OCI-LY1 (cell line): Measurements from ENCODE around the gene CPEB1.

Experiments used
- H2AFZ ChIP-seq: fragments of 200-600 bp; sonication (generic), shearing (Covaris generic); 2 replicates; pipeline ENCODE4 v1.6.0; 2014; ENCODE audit warnings: antibody characterized with exemption, mild to moderate bottlenecking, low read length
- H3F3A ChIP-seq: fragments of 200-600 bp; sonication (generic), shearing (Covaris generic); 2 replicates; pipeline ENCODE4 v1.6.0; 2014; ENCODE audit warnings: mild to moderate bottlenecking, antibody characterized with exemption, low read length, moderate library complexity; ENCODE audit not compliant: insufficient read depth
- H3K27ac ChIP-seq: fragments of 200-600 bp; sonication (generic); 2 replicates; pipeline ENCODE4 v1.5.1; 2014; ENCODE audit warnings: low read length, mixed run types, mild to moderate bottlenecking, low read depth; ENCODE audit not compliant: poor library complexity, severe bottlenecking
- H3K27me3 ChIP-seq: fragments of 200-600 bp; sonication (generic); 2 replicates; pipeline ENCODE4 v1.6.0; 2014; ENCODE audit warnings: antibody characterized with exemption, mild to moderate bottlenecking, low read length, moderate library complexity; ENCODE audit not compliant: insufficient read depth
- H3K36me3 ChIP-seq: fragments of 200-600 bp; sonication (generic); 2 replicates; pipeline ENCODE4 v1.6.1; 2014; ENCODE audit warnings: mild to moderate bottlenecking, antibody characterized with exemption, low read length, moderate library complexity, mixed read lengths; ENCODE audit not compliant: insufficient read depth
- H3K4me1 ChIP-seq: fragments of 200-600 bp; sonication (generic); 2 replicates; pipeline ENCODE4 v1.5.1; 2014; ENCODE audit warnings: mild to moderate bottlenecking, low read length, moderate library complexity; ENCODE audit not compliant: insufficient read depth, severe bottlenecking
- H3K4me2 ChIP-seq: fragments of 200-600 bp; sonication (generic), shearing (Covaris generic); 2 replicates; pipeline ENCODE4 v1.6.1; 2014; ENCODE audit warnings: low read length
- H3K4me3 ChIP-seq: fragments of 200-600 bp; sonication (generic); 2 replicates; pipeline ENCODE4 v1.5.1; 2014; ENCODE audit warnings: low read length, low read depth, mild to moderate bottlenecking, mixed read lengths; ENCODE audit not compliant: poor library complexity, severe bottlenecking
- H3K79me2 ChIP-seq: fragments of 200-600 bp; shearing (Covaris generic); 2 replicates; pipeline ENCODE4 v1.6.1; 2016; ENCODE audit warnings: mixed run types, low read length, mixed read lengths; ENCODE audit not compliant: insufficient read depth
- H3K9ac ChIP-seq: fragments of 200-600 bp; sonication (generic), shearing (Covaris generic); 2 replicates; pipeline ENCODE4 v1.6.1; 2014; ENCODE audit warnings: mild to moderate bottlenecking, low read length, mixed read lengths
- H3K9me2 ChIP-seq: fragments of 200-600 bp; sonication (generic), shearing (Covaris generic); 2 replicates; pipeline ENCODE4 v1.6.1; 2014; ENCODE audit warnings: low read depth, mild to moderate bottlenecking, low read length, mixed read lengths
- H3K9me3 ChIP-seq: fragments of 200-600 bp; shearing (Covaris generic); 2 replicates; pipeline ENCODE4 v1.6.1; 2014; ENCODE audit warnings: low read length, mixed read lengths
- H4K20me1 ChIP-seq: fragments of 200-600 bp; sonication (generic), shearing (Covaris generic); 2 replicates; pipeline ENCODE4 v1.6.0; 2016; ENCODE audit warnings: mild to moderate bottlenecking, low read length; ENCODE audit not compliant: insufficient read depth
- CTCF ChIP-seq: fragments of 200-600 bp; sonication (generic), shearing (Covaris generic); IDR thresholded peaks from 2 replicates; pipeline ENCODE4 v1.5.1; 2017; ENCODE audit warnings: mild to moderate bottlenecking, antibody characterized with exemption, low read length, moderate library complexity, mixed read lengths
- EZH2 ChIP-seq: fragments of 200-600 bp; sonication (generic), shearing (Covaris generic); IDR thresholded peaks from 2 replicates; pipeline ENCODE4 v1.8.0; 2017; ENCODE audit warnings: borderline replicate concordance, mixed run types, mild to moderate bottlenecking, antibody characterized with exemption, low read length, moderate library complexity, mixed read lengths

CPEB1 gene

GRCh38 chr15:82532991-82533481, 114.1 kb downstream of the CPEB1 start:
- Histone ChIP-seq H3K79me2 (no peaks in the 10 kb centered on the region; the same call in 1 of the 2 replicates), H3K9ac (no peak overlapping the region), H4K20me1 (no peaks in the 10 kb centered on the region), H3F3A (peaks cover 7% of the 10 kb centered on the region; the same call in 1 of the 2 replicates), H2AFZ (no peak overlapping the region), H3K4me1 (peaks cover 18% of the 10 kb centered on the region), H3K9me2 (no peaks in the 10 kb centered on the region), H3K27ac (no peak overlapping the region), H3K27me3 (no peaks in the 10 kb centered on the region), H3K9me3 (no peaks in the 10 kb centered on the region), H3K4me2 (no peak overlapping the region), H3K36me3 (peaks cover 41% of the 10 kb centered on the region), H3K4me3 (no peak overlapping the region)
- TF ChIP-seq CTCF (no peak), EZH2 (no peak)

GRCh38 chr15:82532383-82532990, 114.7 kb downstream of the CPEB1 start:
- TF ChIP-seq EZH2 (no peak), CTCF (no peak)
- Histone ChIP-seq H3K27ac (no peak overlapping the region), H3K36me3 (peaks cover 36% of the 10 kb centered on the region), H3K9me3 (no peaks in the 10 kb centered on the region), H2AFZ (no peak overlapping the region), H3K9ac (no peak overlapping the region), H3K27me3 (no peaks in the 10 kb centered on the region), H3K4me3 (no peak overlapping the region), H3K4me2 (no peak overlapping the region), H4K20me1 (no peaks in the 10 kb centered on the region), H3K9me2 (no peaks in the 10 kb centered on the region), H3K4me1 (peaks cover 14% of the 10 kb centered on the region), H3F3A (peaks cover 3% of the 10 kb centered on the region; the same call in 1 of the 2 replicates), H3K79me2 (no peaks in the 10 kb centered on the region)

GRCh38 chr15:82531496-82532382, 115.4 kb downstream of the CPEB1 start:
- peaks cover 14% of the 10 kb centered on the region for H3K4me1 ChIP-seq
- H4K20me1 ChIP-seq: no peaks in the 10 kb centered on the region
- peaks cover 3% of the 10 kb centered on the region; the same call in 1 of the 2 replicates for H3F3A ChIP-seq
- H2AFZ ChIP-seq: no peak overlapping the region
- peak overlapping the region; percentile 58 for H3K27ac ChIP-seq
- H3K36me3 ChIP-seq: peaks cover 28% of the 10 kb centered on the region
- H3K4me2 ChIP-seq: peak overlapping the region; percentile 65; the same call in 1 of the 2 replicates
- H3K4me3 ChIP-seq: no peak overlapping the region
- no peaks in the 10 kb centered on the region for H3K9me3 ChIP-seq
- TF ChIP-seq EZH2 (no peak), CTCF (no peak)
- no peaks in the 10 kb centered on the region for H3K79me2 ChIP-seq
- no peak overlapping the region for H3K9ac ChIP-seq
- no peaks in the 10 kb centered on the region for H3K9me2 ChIP-seq
- H3K27me3 ChIP-seq: no peaks in the 10 kb centered on the region
